ENCODE data around the gene CAMK2D.

DNA sequence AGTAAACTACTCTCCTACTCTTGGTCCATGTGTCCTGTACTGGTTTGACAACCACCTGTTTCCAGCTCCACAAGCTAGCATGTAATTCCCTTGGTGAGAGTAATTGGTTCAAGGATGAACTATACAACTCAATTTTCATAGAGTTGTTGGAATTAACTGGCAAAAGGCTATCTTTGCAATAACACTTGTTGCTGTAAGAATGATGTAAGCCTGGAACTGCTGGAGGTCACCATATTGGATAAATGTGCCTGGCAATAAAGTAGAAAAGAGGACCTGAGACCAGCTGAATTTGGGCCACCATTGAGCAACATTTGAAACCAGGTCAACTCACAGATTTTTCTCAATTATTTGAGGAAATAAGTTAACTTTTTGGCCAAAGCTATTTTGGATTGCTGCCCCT is 175.5 kb downstream of the CAMK2D start:
- TF ChIP-seq, protein P1, sequence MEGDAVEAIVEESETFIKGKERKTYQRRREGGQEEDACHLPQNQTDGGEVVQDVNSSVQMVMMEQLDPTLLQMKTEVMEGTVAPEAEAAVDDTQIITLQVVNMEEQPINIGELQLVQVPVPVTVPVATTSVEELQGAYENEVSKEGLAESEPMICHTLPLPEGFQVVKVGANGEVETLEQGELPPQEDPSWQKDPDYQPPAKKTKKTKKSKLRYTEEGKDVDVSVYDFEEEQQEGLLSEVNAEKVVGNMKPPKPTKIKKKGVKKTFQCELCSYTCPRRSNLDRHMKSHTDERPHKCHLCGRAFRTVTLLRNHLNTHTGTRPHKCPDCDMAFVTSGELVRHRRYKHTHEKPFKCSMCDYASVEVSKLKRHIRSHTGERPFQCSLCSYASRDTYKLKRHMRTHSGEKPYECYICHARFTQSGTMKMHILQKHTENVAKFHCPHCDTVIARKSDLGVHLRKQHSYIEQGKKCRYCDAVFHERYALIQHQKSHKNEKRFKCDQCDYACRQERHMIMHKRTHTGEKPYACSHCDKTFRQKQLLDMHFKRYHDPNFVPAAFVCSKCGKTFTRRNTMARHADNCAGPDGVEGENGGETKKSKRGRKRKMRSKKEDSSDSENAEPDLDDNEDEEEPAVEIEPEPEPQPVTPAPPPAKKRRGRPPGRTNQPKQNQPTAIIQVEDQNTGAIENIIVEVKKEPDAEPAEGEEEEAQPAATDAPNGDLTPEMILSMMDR (IDR thresholded peaks at IDR 0.05) = no peak
- TF ChIP-seq POLR2A (IDR thresholded peaks at IDR 0.05) = no peak
